Hepatocyte (in vitro differentiated cells): Measurements from ENCODE around the gene CCDC91.

ENCODE experiments used
- EZH2 ChIP-seq: fragments of 200-600 bp; sonication (generic); IDR thresholded peaks from 2 replicates; pipeline ENCODE4 v1.6.1; 2016; ENCODE audit warnings: antibody characterized with exemption, mild to moderate bottlenecking, borderline replicate concordance
- EZH2phosphoT487 ChIP-seq: fragments of 200-600 bp; sonication (generic); IDR thresholded peaks from one replicate; pipeline ENCODE4 v1.6.1; 2018; ENCODE audit warnings: antibody characterized with exemption, mild to moderate bottlenecking, low read depth, moderate library complexity; ENCODE audit not compliant: unreplicated experiment, severe bottlenecking
- TF ChIP-seq, protein P1 (sequence below): fragments of 200-600 bp; sonication (generic); IDR thresholded peaks from 2 replicates; pipeline ENCODE4 v1.5.1; 2016; ENCODE audit warnings: antibody characterized with exemption, mild to moderate bottlenecking; ENCODE audit not compliant: poor library complexity

DNA sequence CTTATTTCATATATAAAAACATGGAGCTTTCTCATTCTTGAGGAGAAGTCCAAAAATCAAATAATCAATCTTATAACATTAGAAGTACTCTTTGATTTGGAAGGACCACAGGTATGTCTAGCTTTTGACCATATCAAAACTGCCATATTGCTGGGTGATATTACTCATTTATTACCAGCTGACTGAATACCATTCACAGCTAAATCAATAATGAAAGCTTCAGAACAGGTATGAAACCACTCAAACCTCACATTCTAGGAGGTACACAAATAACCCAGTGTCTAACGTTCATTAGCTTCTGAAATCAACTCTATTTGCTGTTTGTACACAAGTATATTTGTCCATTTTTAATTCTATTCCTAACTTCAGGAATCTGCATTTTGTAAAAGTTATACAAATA is 16.8 kb upstream of the CCDC91 start:
- TF ChIP-seq EZH2phosphoT487 (no peak), EZH2 (no peak)
- TF ChIP-seq, protein P1, sequence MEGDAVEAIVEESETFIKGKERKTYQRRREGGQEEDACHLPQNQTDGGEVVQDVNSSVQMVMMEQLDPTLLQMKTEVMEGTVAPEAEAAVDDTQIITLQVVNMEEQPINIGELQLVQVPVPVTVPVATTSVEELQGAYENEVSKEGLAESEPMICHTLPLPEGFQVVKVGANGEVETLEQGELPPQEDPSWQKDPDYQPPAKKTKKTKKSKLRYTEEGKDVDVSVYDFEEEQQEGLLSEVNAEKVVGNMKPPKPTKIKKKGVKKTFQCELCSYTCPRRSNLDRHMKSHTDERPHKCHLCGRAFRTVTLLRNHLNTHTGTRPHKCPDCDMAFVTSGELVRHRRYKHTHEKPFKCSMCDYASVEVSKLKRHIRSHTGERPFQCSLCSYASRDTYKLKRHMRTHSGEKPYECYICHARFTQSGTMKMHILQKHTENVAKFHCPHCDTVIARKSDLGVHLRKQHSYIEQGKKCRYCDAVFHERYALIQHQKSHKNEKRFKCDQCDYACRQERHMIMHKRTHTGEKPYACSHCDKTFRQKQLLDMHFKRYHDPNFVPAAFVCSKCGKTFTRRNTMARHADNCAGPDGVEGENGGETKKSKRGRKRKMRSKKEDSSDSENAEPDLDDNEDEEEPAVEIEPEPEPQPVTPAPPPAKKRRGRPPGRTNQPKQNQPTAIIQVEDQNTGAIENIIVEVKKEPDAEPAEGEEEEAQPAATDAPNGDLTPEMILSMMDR, result no peak
